ENCODE data around the gene CYGB. TPM values are rescaled to one million over a fixed set of nuclear protein-coding genes. Genes with fewer than 3 reads are reported as not detected.
"Not testable (repeated sequence)": the region's sequence is repeated elsewhere in the genome, so short reads cannot be mapped to it uniquely, and the experiment has no call there.

CYGB gene
- total RNA-seq, 1 experiment from 2014 or later = 0.62 TPM

DNA sequence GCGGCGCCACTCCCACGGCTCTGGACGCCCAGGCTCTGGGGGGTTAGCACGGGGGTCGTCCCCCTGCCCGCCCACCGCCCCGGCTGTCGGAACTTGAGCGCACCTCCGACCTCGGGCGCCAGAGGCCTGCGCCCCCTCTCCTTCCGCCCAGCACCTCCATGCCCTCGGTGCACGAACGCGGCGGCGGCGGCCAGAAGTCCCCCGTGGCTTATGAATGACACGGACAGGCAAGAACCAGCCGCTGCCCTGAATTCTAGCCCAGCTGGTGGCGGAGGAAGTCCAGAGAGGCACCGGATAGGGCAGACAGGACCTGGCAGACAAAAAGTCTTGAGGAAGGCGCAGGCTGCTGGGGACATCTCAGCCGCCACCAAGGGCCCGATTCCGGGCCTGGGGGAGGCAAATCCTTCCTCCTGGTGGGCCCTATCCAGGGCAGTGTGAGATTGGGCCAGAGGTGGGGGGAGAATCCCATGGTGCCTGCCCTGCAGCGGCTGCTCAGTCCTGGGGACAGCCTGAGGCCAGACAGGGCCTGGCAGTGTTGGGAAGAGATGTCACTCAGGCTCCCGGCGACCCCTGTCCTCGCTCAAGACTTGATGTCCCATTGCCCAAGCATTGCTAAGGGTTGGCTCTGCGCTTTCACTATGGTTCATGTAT lies 897 bp upstream of the CYGB start:
- no peak for DNase-seq (ENCODE audit: low read depth)

DNA sequence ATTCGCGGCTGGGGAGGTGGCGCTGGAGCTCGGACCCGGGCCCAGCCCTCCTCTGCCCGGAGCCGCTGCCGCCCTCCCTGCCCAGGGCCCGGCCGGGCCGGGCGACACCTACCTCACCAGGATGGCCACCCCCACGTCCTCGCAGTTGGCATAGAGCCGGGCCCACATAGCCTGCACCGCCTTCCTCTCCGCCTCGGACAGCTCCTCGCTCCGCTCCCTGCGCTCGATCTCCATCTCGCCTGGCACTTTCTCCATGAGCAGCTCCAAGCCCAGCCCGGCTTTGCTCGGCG lies 276 bp downstream of the CYGB start:
- DNase-seq (ENCODE audit: low read depth) = no peak

DNA sequence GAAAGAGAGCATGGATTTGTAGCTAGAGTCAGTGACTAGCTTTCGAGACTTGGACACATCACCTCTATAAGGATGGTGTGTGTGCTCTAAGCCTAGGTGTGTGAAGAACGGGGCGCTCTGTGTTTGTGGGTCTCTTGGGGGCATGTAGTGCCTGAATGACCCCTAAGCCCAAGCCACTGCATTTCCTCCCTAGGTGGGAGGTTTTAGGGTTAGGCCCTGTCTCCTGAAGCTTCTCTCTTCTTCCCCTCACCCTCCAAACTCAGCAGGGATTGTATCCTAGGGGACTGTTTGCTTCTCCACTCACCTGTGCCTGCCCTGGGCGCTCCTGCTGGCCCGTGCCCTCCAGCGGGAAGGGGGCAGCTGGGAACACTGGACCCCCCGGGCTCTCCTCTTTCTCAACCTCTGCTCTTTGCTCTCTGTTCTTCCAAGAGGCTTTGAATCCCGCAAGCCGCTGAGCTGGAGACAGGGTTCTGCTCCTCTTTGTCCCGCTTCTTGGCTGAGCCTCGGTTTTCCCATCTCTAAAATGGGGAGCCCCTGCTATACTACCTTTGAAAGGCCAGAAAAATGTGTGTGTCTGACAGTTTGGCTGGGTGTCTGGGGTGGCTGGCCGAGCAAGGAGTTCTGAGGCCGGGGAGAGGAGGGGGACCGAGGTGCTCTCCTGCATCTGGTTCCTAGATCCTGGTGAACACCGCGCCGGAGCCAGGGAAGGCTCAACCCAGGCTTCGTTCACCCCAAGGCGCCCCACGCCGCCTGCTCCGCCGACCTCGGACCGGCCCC lies 810 bp downstream of the CYGB start:
- DNase-seq (ENCODE audit: low read depth) = no peak

DNA sequence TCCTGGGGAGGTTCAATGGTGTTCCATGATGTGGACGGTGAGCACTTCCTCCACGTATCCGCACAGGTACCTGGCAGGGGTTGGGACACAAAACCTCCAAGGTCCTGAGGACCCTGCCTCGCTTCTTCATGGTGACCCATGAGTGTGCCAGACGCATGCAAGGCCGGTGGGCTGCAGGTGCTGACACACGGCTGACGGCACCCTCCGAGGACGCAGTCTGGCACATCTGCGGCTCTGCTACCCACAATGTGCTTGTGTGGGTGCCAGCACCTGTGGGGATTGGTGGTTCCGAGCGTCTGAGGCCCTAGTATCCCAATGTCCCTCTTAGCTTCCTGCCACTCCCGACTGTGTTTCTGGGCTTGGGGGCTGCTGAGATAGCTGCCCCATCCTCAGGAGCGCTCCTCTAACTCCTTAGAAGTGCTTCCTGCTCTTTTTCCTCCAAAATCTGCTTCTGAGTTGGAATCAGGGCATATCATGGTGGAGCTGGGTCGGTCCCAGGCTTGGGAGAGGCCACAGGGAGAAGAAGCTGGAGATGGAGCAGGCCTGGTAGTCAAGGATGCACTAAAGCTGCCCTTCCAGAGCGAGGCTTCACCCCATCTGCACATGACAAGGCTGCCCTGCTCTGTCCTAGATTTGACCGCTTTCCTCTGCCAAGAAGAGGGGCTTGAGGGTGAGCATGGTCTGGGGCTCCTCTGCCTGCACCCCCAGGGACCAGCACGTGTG lies 1.6 kb downstream of the CYGB start:
- DNase-seq (ENCODE audit: low read depth) = no peak

DNA sequence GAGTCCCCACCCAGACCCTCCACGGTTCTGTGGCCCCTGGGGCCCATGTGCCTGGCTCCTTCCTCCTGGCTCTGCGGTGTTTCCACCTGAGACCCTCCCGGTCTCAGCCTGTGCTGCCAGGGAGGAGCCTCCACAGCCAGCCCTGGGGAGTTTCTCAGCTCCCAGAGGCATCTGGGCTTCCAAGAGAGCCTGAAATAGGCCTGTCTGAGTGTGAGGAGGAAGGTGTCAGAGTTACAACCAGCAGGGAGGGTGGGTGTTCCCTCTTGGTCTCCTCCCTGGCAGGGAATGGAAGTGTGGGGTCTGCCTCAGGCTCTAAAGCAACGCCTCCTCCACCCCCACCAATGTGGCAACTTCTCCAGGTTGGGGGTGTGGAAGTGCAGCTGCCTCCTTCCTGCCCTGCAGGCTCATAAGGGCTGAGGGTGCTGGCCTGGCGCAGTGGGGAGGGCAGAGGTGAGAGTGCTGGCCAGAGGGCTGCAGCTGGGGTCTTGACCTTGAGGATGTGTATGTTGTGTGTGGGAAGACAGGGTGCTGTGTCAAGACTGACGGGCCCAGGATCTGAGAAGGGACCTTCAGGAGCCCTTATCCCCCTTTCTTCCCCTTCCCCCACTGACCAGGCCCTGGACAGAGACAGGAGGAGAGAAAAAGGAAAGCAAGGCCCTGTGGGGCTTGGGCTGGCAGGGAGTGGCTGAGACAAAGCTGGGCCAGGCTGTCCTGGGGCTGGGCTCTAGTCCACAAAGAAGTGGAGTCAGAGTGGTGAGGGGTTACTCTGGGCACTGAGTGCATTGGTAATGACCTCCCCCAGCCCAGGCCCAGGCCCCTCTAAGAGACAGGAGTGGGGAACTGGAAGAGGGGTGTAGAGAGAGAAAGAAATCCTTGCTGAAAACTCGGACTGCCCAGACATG lies 2.4 kb downstream of the CYGB start:
- no peak for DNase-seq (ENCODE audit: low read depth)

DNA sequence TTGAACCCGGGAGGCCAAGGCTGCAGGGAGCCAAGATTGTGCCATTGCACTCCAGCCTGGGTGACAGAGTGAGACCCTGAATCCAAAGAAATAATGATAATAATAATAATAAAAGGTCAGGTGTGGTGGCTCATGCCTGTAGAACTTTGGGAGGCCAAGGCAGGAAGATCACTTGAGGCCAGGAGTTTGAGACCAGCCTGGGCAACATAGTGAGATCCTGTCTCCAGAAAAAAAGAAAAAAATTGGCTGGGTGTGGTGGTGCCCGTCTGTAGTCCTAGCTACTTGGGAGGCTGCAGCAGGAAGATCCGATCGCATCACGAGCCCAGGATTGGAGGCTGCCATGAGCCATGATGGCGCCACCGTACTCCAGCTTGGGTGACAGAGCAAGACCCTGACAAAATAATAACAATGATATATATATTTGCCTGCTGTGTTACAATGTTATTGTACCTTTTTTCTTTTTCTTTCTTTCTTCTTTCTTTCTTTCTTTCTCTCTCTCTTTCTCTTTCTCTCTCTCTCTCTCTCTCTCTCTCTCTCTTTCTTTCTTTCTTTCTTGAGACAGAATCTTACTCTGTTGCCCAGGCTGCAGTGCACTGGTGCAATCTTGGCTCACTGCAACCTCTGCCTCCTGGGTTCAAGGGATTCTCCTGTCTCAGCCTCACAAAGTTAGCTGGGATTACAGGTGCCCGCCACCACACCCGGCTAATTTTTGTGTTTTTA lies 3.7 kb downstream of the CYGB start:
- DNase-seq (ENCODE audit: low read depth) = not testable (repeated sequence)

GRCh38 chr17:76532072-76532651 lies 5.3 kb downstream of the CYGB start:
- DNase-seq (ENCODE audit: low read depth) = peak; percentile 51

- no peak for DNase-seq (ENCODE audit: low read depth)
Observed at GRCh38 chr17:76531486-76532038, 5.9 kb downstream of the CYGB start.

DNA sequence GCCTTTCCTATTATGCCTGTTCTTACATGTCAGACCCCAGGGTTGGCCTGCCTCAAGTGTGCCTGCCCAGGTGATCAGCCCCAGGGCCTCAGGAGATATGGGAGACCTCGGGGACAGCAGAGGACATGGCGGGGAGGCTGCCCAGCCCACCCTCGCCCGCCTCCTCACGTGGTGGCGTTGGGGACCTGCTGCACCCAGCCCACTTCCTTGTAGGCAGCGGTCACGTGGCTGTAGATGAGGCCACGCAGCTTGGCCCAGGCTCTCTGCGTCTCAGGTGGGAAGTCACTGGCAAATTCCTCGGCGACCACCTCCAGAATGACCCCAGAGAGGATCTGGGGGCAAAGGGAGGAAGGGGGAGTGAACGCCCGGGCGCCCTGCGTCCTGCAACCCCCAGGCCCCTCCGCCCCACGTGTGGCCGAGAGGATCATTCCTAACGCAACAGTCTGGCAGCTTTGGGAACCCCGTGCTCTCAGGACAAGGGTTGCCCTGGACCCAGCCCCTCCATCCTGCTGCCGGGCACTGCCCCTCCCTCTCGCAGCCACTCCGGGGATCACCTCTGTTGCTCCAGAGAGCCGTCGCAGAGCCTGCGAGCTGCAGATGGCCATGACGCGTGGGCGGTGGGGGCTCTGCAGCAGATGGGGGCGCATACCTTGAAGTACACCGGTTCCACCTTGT lies 6.6 kb downstream of the CYGB start:
- no peak for DNase-seq (ENCODE audit: low read depth)

GRCh38 chr17:76530095-76530723 lies 7.3 kb downstream of the CYGB start:
- peak; percentile 67 for DNase-seq (ENCODE audit: low read depth)

DNA sequence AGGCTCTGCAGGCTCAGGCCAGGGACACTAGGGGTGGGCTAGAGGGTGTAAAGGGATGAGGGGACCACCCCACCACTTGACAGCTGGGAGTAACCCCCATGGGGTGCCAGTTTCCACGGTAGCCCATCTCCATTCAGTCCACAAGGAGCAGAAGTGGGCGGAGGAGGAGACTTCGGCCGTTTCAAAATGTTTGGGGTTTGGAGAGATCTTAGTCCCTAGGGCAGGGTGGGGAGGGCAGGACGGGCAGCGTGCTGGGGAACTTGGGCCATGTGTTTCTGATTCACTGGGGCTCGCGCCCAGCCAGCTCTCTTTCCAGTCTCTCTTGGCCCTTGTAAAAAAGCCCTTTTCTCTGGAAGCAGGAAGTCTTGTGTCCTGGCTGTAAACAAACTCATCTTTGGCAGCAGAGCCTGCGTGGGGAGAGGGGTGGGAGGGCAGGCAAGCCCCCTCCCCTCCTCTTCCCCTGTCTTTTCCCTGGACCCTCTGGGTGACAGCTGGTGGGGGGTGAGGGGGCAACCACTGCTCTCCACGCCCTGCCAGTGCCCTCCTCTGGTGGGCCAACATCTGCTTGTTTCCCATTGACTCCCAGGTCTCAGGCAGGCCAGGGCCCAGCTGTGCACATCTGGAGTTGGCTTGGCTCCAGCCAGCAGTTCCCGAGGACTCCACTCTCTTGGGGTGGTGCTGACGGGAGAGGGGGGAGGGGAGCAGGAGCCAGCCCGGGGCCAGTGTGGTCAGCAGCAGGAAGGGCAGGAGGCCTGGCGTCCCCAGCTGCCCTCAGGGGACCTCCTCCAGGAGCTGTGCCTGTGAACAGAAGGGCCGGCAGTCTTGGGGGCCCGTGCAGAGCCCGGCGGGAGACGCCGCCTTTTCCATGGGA lies 8.1 kb downstream of the CYGB start:
- peak; percentile 86 for DNase-seq (ENCODE audit: low read depth)

DNA sequence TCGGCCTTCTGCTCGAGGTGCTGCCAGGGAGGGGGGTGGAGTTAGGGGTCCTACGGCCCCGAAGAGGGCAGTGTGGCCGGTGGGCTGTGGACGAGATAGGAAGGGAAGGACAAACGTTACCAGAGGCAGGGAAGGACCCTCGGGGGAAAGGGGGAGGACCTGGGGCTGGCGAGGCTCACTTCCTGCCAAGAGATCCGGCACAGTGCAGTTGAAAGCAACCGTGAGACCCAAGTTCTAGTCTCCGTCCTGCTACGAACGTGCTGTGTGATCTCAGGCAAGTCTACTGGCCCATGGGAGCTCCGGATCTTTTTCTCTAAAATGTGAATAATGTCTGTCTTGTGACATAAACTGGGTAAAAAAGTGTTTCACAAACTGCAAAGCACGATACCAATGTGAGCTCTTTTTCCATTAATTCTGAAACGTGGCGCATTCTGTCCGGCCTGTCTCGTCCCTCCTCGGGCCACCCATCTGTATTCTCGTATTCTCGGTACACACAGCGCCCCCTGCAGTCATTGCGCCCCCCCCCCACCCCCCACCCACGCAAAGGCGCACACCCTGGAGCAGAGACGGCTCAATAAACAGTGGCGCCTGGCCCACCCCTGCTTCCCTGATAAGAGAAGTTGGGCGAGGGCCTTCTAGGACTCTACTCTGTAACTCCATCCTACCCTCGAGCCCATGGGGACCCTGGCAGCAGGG lies 8.8 kb downstream of the CYGB start:
- no peak for DNase-seq (ENCODE audit: low read depth)

DNA sequence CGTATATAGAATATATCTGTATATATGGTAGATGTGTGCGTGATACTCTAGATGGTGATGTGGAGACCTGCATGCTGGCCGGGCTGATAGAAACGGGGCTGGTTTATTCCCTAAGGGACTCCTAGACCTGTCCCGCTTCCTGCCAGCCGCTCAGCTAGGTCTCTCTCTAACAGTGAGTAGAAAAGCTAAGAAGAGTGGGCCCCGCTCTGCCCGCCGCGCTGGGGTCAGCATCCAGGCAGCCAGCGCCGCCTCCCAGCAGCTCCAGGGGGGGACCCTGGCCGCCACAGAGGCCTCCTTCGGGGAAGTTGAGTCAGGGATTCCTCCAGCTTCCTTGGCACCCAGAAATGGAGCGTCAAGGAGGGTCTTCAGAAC lies 9.4 kb downstream of the CYGB start:
- DNase-seq (ENCODE audit: low read depth) = peak; percentile 33

GRCh38 chr17:76527430-76528111 lies 9.9 kb downstream of the CYGB start:
- DNase-seq (ENCODE audit: low read depth) = peak; percentile 92

DNA sequence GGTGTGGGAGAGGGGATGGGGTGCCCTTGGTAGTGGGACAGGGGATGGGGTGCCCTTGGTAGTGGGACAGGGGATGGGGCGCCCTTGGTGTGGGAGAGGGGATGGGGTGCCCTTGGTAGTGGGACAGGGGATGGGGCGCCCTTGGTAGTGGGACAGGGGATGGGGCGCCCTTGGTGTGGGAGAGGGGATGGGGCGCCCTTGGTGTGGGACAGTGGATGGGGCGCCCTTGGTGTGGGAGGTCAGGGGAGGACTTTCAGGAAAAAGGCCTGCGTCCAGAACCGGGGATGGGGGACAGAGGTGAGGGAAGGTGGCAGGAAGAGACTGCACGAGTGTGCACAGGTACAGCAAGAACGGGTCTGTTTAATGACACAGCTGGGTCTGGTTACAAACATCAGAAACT lies 10.5 kb downstream of the CYGB start:
- not testable (repeated sequence) for DNase-seq (ENCODE audit: low read depth)

GRCh38 chr17:76525513-76525833 lies 12.0 kb downstream of the CYGB start:
- DNase-seq (ENCODE audit: low read depth) = not testable (repeated sequence)
